HepG2 (cell line): ENCODE results near the gene ZNF888. TPM values are rescaled to one million over a fixed set of nuclear protein-coding genes. Genes with fewer than 3 reads are reported as not detected.

Source experiments
- BORCS8-MEF2B ChIP-seq: sonication (generic); formaldehyde crosslinking; IDR thresholded peaks from 2 replicates; pipeline ENCODE4 v1.8.0; 2022; ENCODE audit warnings: mild to moderate bottlenecking, missing genetic modification reagents
- GATA4 ChIP-seq: sonication (generic); IDR thresholded peaks from 2 replicates; pipeline ENCODE4 v1.6.1; 2016; ENCODE audit warnings: antibody characterized with exemption, low read depth, borderline replicate concordance
- HDAC6 ChIP-seq: fragments of 200-600 bp; sonication (generic); IDR thresholded peaks from 2 replicates; pipeline ENCODE4 v1.7.0; 2017; ENCODE audit warnings: mild to moderate bottlenecking, antibody characterized with exemption, low read length, low read depth
- HOXA7 ChIP-seq: sonication (generic); formaldehyde crosslinking; IDR thresholded peaks from 2 replicates; pipeline ENCODE4 v1.8.1; 2022; ENCODE audit warnings: mild to moderate bottlenecking, missing genetic modification reagents, moderate library complexity
- MAF1 ChIP-seq: sonication (generic); formaldehyde crosslinking; IDR thresholded peaks from 2 replicates; pipeline ENCODE4 v1.5.0; 2020; ENCODE audit warnings: missing genetic modification reagents, borderline replicate concordance
- MBNL3 ChIP-seq: fragments of 250-450 bp; sonication (Bioruptor Pico); conservative IDR thresholded peaks from 2 replicates; pipeline ENCODE4 v1.8.0; 2022; ENCODE audit warnings: mild to moderate bottlenecking, inconsistent platforms
- MTA1 ChIP-seq: sonication (generic); formaldehyde crosslinking; IDR thresholded peaks from 2 replicates; pipeline ENCODE4 v1.4.0; 2020; ENCODE audit warnings: missing genetic modification reagents, mild to moderate bottlenecking, borderline replicate concordance
- REST ChIP-seq, 2 experiments: IDR thresholded peaks; 2 replicates each; pipeline ENCODE4 v1.6.1; 2011 to 2012; ENCODE audit warnings: low read length in 2 of 2, borderline replicate concordance in 1 of 2, low read depth in 1 of 2, mild to moderate bottlenecking in 1 of 2, moderate library complexity in 1 of 2
- RNF2 ChIP-seq: fragments of 450-650 bp; conservative IDR thresholded peaks from 2 replicates; pipeline ENCODE4 v1.6.1; 2016; ENCODE audit warnings: low read depth
- SIX1 ChIP-seq: sonication (generic); formaldehyde crosslinking; IDR thresholded peaks from 2 replicates; pipeline ENCODE4 v1.4.0; 2020; ENCODE audit warnings: missing genetic modification reagents, borderline replicate concordance
- TEAD3 ChIP-seq: optimal IDR thresholded peaks from 2 replicates; pipeline ENCODE3; 2016; ENCODE audit warnings: borderline replicate concordance
- TMF1 ChIP-seq: sonication (generic); formaldehyde crosslinking; IDR thresholded peaks from 2 replicates; pipeline ENCODE4 v1.8.1; 2022; ENCODE audit warnings: low read depth, missing genetic modification reagents
- ZBTB20 ChIP-seq: sonication (generic); formaldehyde crosslinking; IDR thresholded peaks from 2 replicates; pipeline ENCODE4 v1.8.1; 2023; ENCODE audit warnings: missing genetic modification reagents, low read depth, mild to moderate bottlenecking, borderline replicate concordance
- ZNF232 ChIP-seq: sonication (generic); formaldehyde crosslinking; IDR thresholded peaks from 2 replicates; pipeline ENCODE4 v1.4.0; 2020; ENCODE audit warnings: missing genetic modification reagents, borderline replicate concordance
- ZNF24 ChIP-seq: fragments of 450-650 bp; IDR thresholded peaks from 2 replicates; pipeline ENCODE4 v1.6.1; 2017; ENCODE audit warnings: antibody characterized with exemption, mild to moderate bottlenecking
- ZNF484 ChIP-seq: sonication (generic); formaldehyde crosslinking; IDR thresholded peaks from 2 replicates; pipeline ENCODE4 v1.5.1; 2020; ENCODE audit warnings: mild to moderate bottlenecking, low read depth, missing genetic modification reagents, borderline replicate concordance
- ZNF605 ChIP-seq: sonication (generic); formaldehyde crosslinking; IDR thresholded peaks from 2 replicates; pipeline ENCODE4 v1.8.0; 2022; ENCODE audit warnings: mild to moderate bottlenecking, missing genetic modification reagents
- ZNF777 ChIP-seq: sonication (generic); formaldehyde crosslinking; IDR thresholded peaks from 2 replicates; pipeline ENCODE4 v1.4.0; 2020; ENCODE audit warnings: missing genetic modification reagents
- ZNF788 ChIP-seq: sonication (generic); formaldehyde crosslinking; IDR thresholded peaks from 2 replicates; pipeline ENCODE4 v1.5.0; 2020; ENCODE audit warnings: mild to moderate bottlenecking, missing genetic modification reagents, borderline replicate concordance
- polyA plus RNA-seq, 8 experiments: library from polyadenylated mRNA; depleted of rRNA in 3 of 8; stranded (reverse) in 7 of 8; unstranded in 1 of 8; fragments of >200 nt; fragmentation: Illumina TruSeq in 4 of 8; extraction: Trizol in 4 of 8; gene quantifications; 2 replicates each; pipeline versions ENCODE4 v1.2.1 to v1.2.3, GENCODE V29; 2011 to 2016; ENCODE audit warnings: low read depth in 4 of 8, missing spikeins in 1 of 8, mixed read lengths in 1 of 8; ENCODE audit not compliant: insufficient read depth in 1 of 8
- total RNA-seq, 5 experiments: library from RNA; depleted of rRNA; stranded (reverse); fragments of >200 nt; fragmentation: Illumina TruSeq; extraction: Trizol; gene quantifications; 2 replicates each; pipeline ENCODE4 v1.2.3, GENCODE V29; 2016; ENCODE audit warnings: low read depth in 1 of 5
- TF ChIP-seq, protein P1 (sequence below): sonication (generic); formaldehyde crosslinking; IDR thresholded peaks from 2 replicates; pipeline ENCODE4 v1.4.0; 2020; ENCODE audit warnings: mild to moderate bottlenecking, missing genetic modification reagents
- TF ChIP-seq, protein P2 (sequence below): sonication (generic); formaldehyde crosslinking; IDR thresholded peaks from 2 replicates; pipeline ENCODE4 v1.4.0; 2020; ENCODE audit warnings: mild to moderate bottlenecking, missing genetic modification reagents
- TF ChIP-seq, protein P3 (sequence below): sonication (generic); formaldehyde crosslinking; IDR thresholded peaks from 2 replicates; pipeline ENCODE4 v1.4.0; 2020; ENCODE audit warnings: missing genetic modification reagents, borderline replicate concordance

The ZNF888 gene
- total and polyA plus RNA-seq, 2 of the 13 experiments (the other 11 are each of a cell fraction or from before 2014, with no cell fraction given) = 1.7 to 7.6 TPM

- TF ChIP-seq ZNF484 (no peak), ZNF788 (peak; percentile 32; the same call in 1 of the 2 replicates), HDAC6 (no peak), REST (IDR thresholded peaks at IDR 0.05; ENCODE audit: borderline replicate concordance in 1 of 2, low read depth in 1 of 2, low read length in 2 of 2) (peak in 1 of 2 experiments; percentile 15; a peak in 1 of 4 replicates), MAF1 (no peak), GATA4 (peak; percentile 22; the same call in 1 of the 2 replicates), MTA1 (CRISPR knock-in tag) (no peak), TEAD3 (CRISPR knock-in tag) (peak; percentile 17), ZNF24 (no peak), ZNF777 (CRISPR knock-in tag) (no peak), ZNF605 (peak; percentile 51; the same call in 1 of the 2 replicates), TMF1 (CRISPR knock-in tag) (peak; percentile 61; the same call in 1 of the 2 replicates), BORCS8-MEF2B (0 out of 2 replicates have a peak, but pooled peaks have one; percentile 31), MBNL3 (no peak), HOXA7 (CRISPR knock-in tag) (no peak), ZNF232 (CRISPR knock-in tag) (0 out of 2 replicates have a peak, but pooled peaks have one; percentile 29), ZBTB20 (CRISPR knock-in tag) (peak; percentile 36; the same call in 1 of the 2 replicates), SIX1 (peak; percentile 43; the same call in 1 of the 2 replicates), RNF2 (0 out of 2 replicates have a peak, but pooled peaks have one; percentile 34)
- TF ChIP-seq, protein P1, sequence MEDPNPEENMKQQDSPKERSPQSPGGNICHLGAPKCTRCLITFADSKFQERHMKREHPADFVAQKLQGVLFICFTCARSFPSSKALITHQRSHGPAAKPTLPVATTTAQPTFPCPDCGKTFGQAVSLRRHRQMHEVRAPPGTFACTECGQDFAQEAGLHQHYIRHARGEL (CRISPR knock-in tag) = no peak
- TF ChIP-seq, protein P2, sequence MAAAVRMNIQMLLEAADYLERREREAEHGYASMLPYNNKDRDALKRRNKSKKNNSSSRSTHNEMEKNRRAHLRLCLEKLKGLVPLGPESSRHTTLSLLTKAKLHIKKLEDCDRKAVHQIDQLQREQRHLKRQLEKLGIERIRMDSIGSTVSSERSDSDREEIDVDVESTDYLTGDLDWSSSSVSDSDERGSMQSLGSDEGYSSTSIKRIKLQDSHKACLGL (CRISPR knock-in tag) = peak; percentile 69; the same call in 1 of the 2 replicates
- TF ChIP-seq, protein P3, sequence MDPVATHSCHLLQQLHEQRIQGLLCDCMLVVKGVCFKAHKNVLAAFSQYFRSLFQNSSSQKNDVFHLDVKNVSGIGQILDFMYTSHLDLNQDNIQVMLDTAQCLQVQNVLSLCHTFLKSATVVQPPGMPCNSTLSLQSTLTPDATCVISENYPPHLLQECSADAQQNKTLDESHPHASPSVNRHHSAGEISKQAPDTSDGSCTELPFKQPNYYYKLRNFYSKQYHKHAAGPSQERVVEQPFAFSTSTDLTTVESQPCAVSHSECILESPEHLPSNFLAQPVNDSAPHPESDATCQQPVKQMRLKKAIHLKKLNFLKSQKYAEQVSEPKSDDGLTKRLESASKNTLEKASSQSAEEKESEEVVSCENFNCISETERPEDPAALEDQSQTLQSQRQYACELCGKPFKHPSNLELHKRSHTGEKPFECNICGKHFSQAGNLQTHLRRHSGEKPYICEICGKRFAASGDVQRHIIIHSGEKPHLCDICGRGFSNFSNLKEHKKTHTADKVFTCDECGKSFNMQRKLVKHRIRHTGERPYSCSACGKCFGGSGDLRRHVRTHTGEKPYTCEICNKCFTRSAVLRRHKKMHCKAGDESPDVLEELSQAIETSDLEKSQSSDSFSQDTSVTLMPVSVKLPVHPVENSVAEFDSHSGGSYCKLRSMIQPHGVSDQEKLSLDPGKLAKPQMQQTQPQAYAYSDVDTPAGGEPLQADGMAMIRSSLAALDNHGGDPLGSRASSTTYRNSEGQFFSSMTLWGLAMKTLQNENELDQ = no peak
Measured at GRCh38 chr19:52962394-52963246, 39.4 kb upstream of the ZNF888 start, which contains the start of gene ZNF816 (continued).
